Measurements from ENCODE around the gene MAPKAPK2. TPM values are rescaled to one million over a fixed set of nuclear protein-coding genes. Genes with fewer than 3 reads are reported as not detected.

Gene MAPKAPK2
- total RNA-seq, 2 donors from 2014 or later: 27.1 to 67.0 TPM

- no peak for DNase-seq (ENCODE audit: low spot score)
- Histone ChIP-seq H3K27me3 (replicated peaks; ENCODE audit: insufficient read depth) (no peaks in the 10 kb centered on the region), H3K36me3 (no peaks in the 10 kb centered on the region), H3K4me1 (replicated peaks) (peaks cover 11% of the 10 kb centered on the region), H3K27ac (peak overlapping the region in 1 of 2 donors; percentile 64), H3K4me3 (no peak overlapping the region), H3K9me3 (no peaks in the 10 kb centered on the region)
- 94% methylated on average over 3 of the region's 3 CpGs for WGBS
- TF ChIP-seq POLR2AphosphoS5 (IDR thresholded peaks at IDR 0.05): no peak
- no peak for TF ChIP-seq CTCF (IDR thresholded peaks at IDR 0.05)
- TF ChIP-seq POLR2A (IDR thresholded peaks at IDR 0.05): no peak
- intact Hi-C loops (cut with DNase I): loop anchor here (10.0 kb wide), 1 partner anchor 81 kb away; the partner anchor contains the start of gene DYRK3
Observed at GRCh38 chr1:206715552-206716158, 30.9 kb downstream of the MAPKAPK2 start.

- Histone ChIP-seq H3K9me3 (no peaks in the 10 kb centered on the region), H3K36me3 (no peaks in the 10 kb centered on the region), H3K27me3 (replicated peaks; ENCODE audit: insufficient read depth) (no peaks in the 10 kb centered on the region), H3K4me1 (replicated peaks) (peaks cover 11% of the 10 kb centered on the region), H3K4me3 (no peak overlapping the region), H3K27ac (no peak overlapping the region)
- intact Hi-C loops (cut with DNase I): loop anchor here (10.0 kb wide), 1 partner anchor 82 kb away; the partner anchor contains the start of gene DYRK3
- DNase-seq (ENCODE audit: low spot score): no peak
- TF ChIP-seq POLR2AphosphoS5 (IDR thresholded peaks at IDR 0.05) (no peak), CTCF (IDR thresholded peaks at IDR 0.05) (no peak), POLR2A (IDR thresholded peaks at IDR 0.05) (no peak)
- WGBS: 83% methylated on average over 11 of the region's 11 CpGs
Observed at GRCh38 chr1:206716159-206716869, 31.6 kb downstream of the MAPKAPK2 start.

GRCh38 chr1:206716870-206717673 lies 32.4 kb downstream of the MAPKAPK2 start:
- Histone ChIP-seq H3K4me3 (no peak overlapping the region), H3K27me3 (replicated peaks; ENCODE audit: insufficient read depth) (no peaks in the 10 kb centered on the region), H3K27ac (no peak overlapping the region), H3K9me3 (no peaks in the 10 kb centered on the region), H3K4me1 (replicated peaks) (peaks cover 9% of the 10 kb centered on the region), H3K36me3 (no peaks in the 10 kb centered on the region)
- TF ChIP-seq POLR2AphosphoS5 (IDR thresholded peaks at IDR 0.05) (no peak), POLR2A (IDR thresholded peaks at IDR 0.05) (no peak), CTCF (IDR thresholded peaks at IDR 0.05) (no peak)
- DNase-seq (ENCODE audit: low spot score): no peak
- WGBS: 81% methylated on average over 8 of the region's 8 CpGs
- intact Hi-C loops (cut with DNase I): loop anchor here (10.0 kb wide), 1 partner anchor 82 kb away; the partner anchor contains the start of gene DYRK3

GRCh38 chr1:206717674-206717989 lies 32.9 kb downstream of the MAPKAPK2 start:
- H3K27me3 ChIP-seq (replicated peaks; ENCODE audit: insufficient read depth): no peaks in the 10 kb centered on the region
- intact Hi-C loops (cut with DNase I): loop anchor here (10.0 kb wide), 1 partner anchor 83 kb away; the partner anchor contains the start of gene DYRK3
- H3K4me1 ChIP-seq (replicated peaks): peaks cover 9% of the 10 kb centered on the region
- no peaks in the 10 kb centered on the region for H3K9me3 ChIP-seq
- no peak overlapping the region for H3K4me3 ChIP-seq
- TF ChIP-seq POLR2AphosphoS5 (IDR thresholded peaks at IDR 0.05) (no peak), POLR2A (IDR thresholded peaks at IDR 0.05) (no peak), CTCF (IDR thresholded peaks at IDR 0.05) (no peak)
- WGBS: 96% methylated on average over 1 of the region's 1 CpG
- H3K36me3 ChIP-seq: no peaks in the 10 kb centered on the region
- H3K27ac ChIP-seq: no peak overlapping the region
- no peak for DNase-seq (ENCODE audit: low spot score)
